A549 (cell line): ENCODE data around the gene CIT.

ENCODE experiments used
- CBX8 ChIP-seq: fragments of 200-600 bp; sonication (generic); IDR thresholded peaks from 2 replicates; pipeline ENCODE4 v1.6.1; 2016
- CHD4 ChIP-seq: fragments of 200-600 bp; sonication (generic); IDR thresholded peaks from 2 replicates; pipeline ENCODE4 v1.6.1; 2016; ENCODE audit warnings: antibody characterized with exemption, mild to moderate bottlenecking, borderline replicate concordance
- EP300 ChIP-seq, 2 experiments: fragments of >200 bp; sonication (Bioruptor Twin); formaldehyde crosslinking; IDR thresholded peaks; 2 replicates in 1 of 2; 3 replicates in 1 of 2; pipeline ENCODE4 v1.6.1; 2016 to 2017
- POLR2A ChIP-seq: IDR thresholded peaks from 2 replicates; pipeline ENCODE4 v1.6.1; 2012; ENCODE audit warnings: mild to moderate bottlenecking, low read length
- RAD21 ChIP-seq, 2 experiments: fragments of >200 bp in 1 of 2; sonication (Bioruptor Twin) in 1 of 2; formaldehyde crosslinking in 1 of 2; IDR thresholded peaks in 1 of 2; conservative IDR thresholded peaks in 1 of 2; 2 replicates in 1 of 2; 3 replicates in 1 of 2; pipeline ENCODE4 v1.6.1; 2012 to 2018; ENCODE audit warnings: inconsistent platforms in 1 of 2
- TF ChIP-seq, protein P1 (sequence below): fragments of >200 bp; sonication (Bioruptor Twin); formaldehyde crosslinking; IDR thresholded peaks from 3 replicates; pipeline ENCODE4 v1.5.1; 2016

DNA sequence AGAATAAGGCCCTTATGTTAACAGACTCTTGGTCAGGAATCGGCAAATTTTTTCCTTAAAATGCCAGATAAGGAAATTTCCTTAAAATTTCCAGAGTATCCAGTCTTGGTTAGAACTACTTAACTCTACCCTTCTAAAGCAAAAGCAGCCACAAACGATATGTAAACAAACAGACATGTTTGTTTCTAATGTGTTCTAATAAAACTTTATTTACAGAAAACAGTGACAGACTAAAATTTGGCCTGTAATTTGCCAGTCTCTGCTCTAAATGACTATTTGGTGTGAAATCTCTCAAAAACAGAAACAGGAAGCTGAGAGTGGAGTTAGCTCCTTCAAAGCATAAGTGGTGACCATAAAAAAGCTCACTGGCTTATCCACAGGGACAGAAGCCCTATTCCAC is 131.0 kb downstream of the CIT start:
- TF ChIP-seq EP300 (IDR thresholded peaks at IDR 0.05) (no peak), POLR2A (no peak), RAD21 (conservative IDR thresholded peaks at IDR 0.05 in 1 of 2, IDR thresholded peaks at IDR 0.05 in 1 of 2) (no peak), CBX8 (no peak), CHD4 (no peak)
- TF ChIP-seq, protein P1, sequence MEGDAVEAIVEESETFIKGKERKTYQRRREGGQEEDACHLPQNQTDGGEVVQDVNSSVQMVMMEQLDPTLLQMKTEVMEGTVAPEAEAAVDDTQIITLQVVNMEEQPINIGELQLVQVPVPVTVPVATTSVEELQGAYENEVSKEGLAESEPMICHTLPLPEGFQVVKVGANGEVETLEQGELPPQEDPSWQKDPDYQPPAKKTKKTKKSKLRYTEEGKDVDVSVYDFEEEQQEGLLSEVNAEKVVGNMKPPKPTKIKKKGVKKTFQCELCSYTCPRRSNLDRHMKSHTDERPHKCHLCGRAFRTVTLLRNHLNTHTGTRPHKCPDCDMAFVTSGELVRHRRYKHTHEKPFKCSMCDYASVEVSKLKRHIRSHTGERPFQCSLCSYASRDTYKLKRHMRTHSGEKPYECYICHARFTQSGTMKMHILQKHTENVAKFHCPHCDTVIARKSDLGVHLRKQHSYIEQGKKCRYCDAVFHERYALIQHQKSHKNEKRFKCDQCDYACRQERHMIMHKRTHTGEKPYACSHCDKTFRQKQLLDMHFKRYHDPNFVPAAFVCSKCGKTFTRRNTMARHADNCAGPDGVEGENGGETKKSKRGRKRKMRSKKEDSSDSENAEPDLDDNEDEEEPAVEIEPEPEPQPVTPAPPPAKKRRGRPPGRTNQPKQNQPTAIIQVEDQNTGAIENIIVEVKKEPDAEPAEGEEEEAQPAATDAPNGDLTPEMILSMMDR, result no peak
